H1 (cell line): Measurements from ENCODE around the gene OR52B6. TPM values are rescaled to one million over a fixed set of nuclear protein-coding genes. Genes with fewer than 3 reads are reported as not detected.
A peak's percentile ranks its signal among the peaks of the same experiment; 100 is the strongest.

Experiments
- CTCF ChIA-PET: fragments of 300-600 bp; sonication (Branson Sonifier 250); formaldehyde crosslinking; loops from one replicate; lab custom pipeline; 2021; ENCODE audit not compliant: partially characterized antibody; lab: Charles Lee
- POLR2A ChIA-PET: fragments of 300-600 bp; sonication (Branson Sonifier 250); formaldehyde crosslinking; loops from one replicate; lab custom pipeline; 2021; ENCODE audit warnings: inconsistent platforms; ENCODE audit not compliant: partially characterized antibody; lab: Charles Lee
- DNase-seq, 2 experiments: peaks; one replicate each; pipeline versions ENCODE4 v3.0.0 to v3.0.0-alpha.2; 2010 to 2022; ENCODE audit warnings: low spot score in 2 of 2, low read depth in 1 of 2, mixed read lengths in 1 of 2
- FAIRE-seq: peaks from 2 replicates; lab custom pipeline; 2011; peaks lifted over from hg19 to GRCh38; lab: Jason Lieb, UNC
- H2AFZ ChIP-seq: 2 replicates; pipeline ENCODE4 v1.8.1; 2012; ENCODE audit warnings: low read length, inconsistent platforms
- H2AK5ac ChIP-seq: 2 replicates; pipeline ENCODE4 v1.6.1; 2013; ENCODE audit warnings: low read depth, low read length
- H2BK120ac ChIP-seq: replicated peaks from 2 replicates; pipeline ENCODE3; 2013; ENCODE audit warnings: low read depth, low read length, inconsistent platforms
- H2BK12ac ChIP-seq: 2 replicates; pipeline ENCODE4 v1.6.1; 2013; ENCODE audit warnings: low read depth, low read length
- H2BK15ac ChIP-seq: 2 replicates; pipeline ENCODE4 v1.6.1; 2013; ENCODE audit warnings: low read length
- H2BK20ac ChIP-seq: 2 replicates; pipeline ENCODE4 v1.6.1; 2013; ENCODE audit warnings: low read length
- H2BK5ac ChIP-seq: 2 replicates; pipeline ENCODE4 v1.6.1; 2013; ENCODE audit warnings: low read depth, low read length
- H3K14ac ChIP-seq: 2 replicates; pipeline ENCODE4 v1.6.1; 2013; ENCODE audit warnings: inconsistent platforms; ENCODE audit not compliant: insufficient read length
- H3K18ac ChIP-seq: 2 replicates; pipeline ENCODE4 v1.6.1; 2013; ENCODE audit warnings: low read length; ENCODE audit errors: extremely low read depth
- H3K23ac ChIP-seq: 2 replicates; pipeline ENCODE4 v1.6.1; 2013; ENCODE audit warnings: inconsistent platforms; ENCODE audit not compliant: insufficient read length
- H3K23me2 ChIP-seq: 2 replicates; pipeline ENCODE4 v1.6.1; 2013; ENCODE audit warnings: low read depth, low read length
- H3K27ac ChIP-seq: 2 replicates; pipeline ENCODE4 v1.6.1; 2011; ENCODE audit warnings: low read depth, low read length, inconsistent platforms
- H3K27me3 ChIP-seq, 4 experiments: replicated peaks in 1 of 4; 1 replicate in 1 of 4; 2 replicates in 3 of 4; pipeline versions ENCODE4 v1.6.1 to v1.8.1; 2011 to 2013; ENCODE audit warnings: low read length in 3 of 4, mild to moderate bottlenecking in 3 of 4, inconsistent platforms in 2 of 4, mixed read lengths in 2 of 4, moderate library complexity in 1 of 4; ENCODE audit not compliant: control insufficient read depth in 3 of 4, insufficient read depth in 3 of 4; ENCODE audit errors: extremely low read depth in 1 of 4
- H3K36me3 ChIP-seq, 4 experiments: 2 replicates each; pipeline versions ENCODE4 v1.6.1 to v1.8.1; 2011 to 2013; ENCODE audit warnings: mild to moderate bottlenecking in 4 of 4, low read length in 3 of 4, moderate library complexity in 2 of 4, control low read depth in 1 of 4, inconsistent platforms in 1 of 4; ENCODE audit not compliant: insufficient read depth in 4 of 4, control insufficient read depth in 2 of 4
- H3K4ac ChIP-seq: replicated peaks from 2 replicates; pipeline ENCODE3; 2013; ENCODE audit warnings: low read length, low read depth, mixed read lengths, inconsistent platforms; ENCODE audit not compliant: insufficient read length
- H3K4me1 ChIP-seq, 4 experiments: replicated peaks in 1 of 4; 1 replicate in 1 of 4; 2 replicates in 3 of 4; pipeline versions ENCODE4 v1.6.1 to v1.8.1; 2011 to 2013; ENCODE audit warnings: low read length in 3 of 4, inconsistent platforms in 2 of 4, mixed read lengths in 1 of 4; ENCODE audit not compliant: insufficient read depth in 4 of 4, control insufficient read depth in 3 of 4
- H3K4me2 ChIP-seq, 2 experiments: 2 replicates each; pipeline versions ENCODE4 v1.6.1 to v1.8.1; 2011 to 2013; ENCODE audit warnings: low read depth in 2 of 2, low read length in 2 of 2, control low read depth in 1 of 2, inconsistent platforms in 1 of 2, mild to moderate bottlenecking in 1 of 2; ENCODE audit not compliant: insufficient read depth in 1 of 2
- H3K4me3 ChIP-seq, 4 experiments: fragments of 200-600, 300-600 bp in 1 of 4; sonication (generic), shearing (Covaris generic), sonication (Bioruptor Twin) in 1 of 4; 2 replicates each; pipeline versions ENCODE4 v1.5.1 to v1.8.1; 2011 to 2016; ENCODE audit warnings: low read length in 4 of 4, low read depth in 3 of 4, control low read depth in 2 of 4, inconsistent platforms in 2 of 4, mild to moderate bottlenecking in 2 of 4, mixed read lengths in 1 of 4, moderate library complexity in 1 of 4; ENCODE audit not compliant: insufficient read depth in 2 of 4; ENCODE audit errors: extremely low read depth in 1 of 4
- H3K56ac ChIP-seq: replicated peaks from 2 replicates; pipeline ENCODE3; 2013; ENCODE audit warnings: low read depth, mild to moderate bottlenecking, mixed read lengths, low read length, inconsistent platforms; ENCODE audit not compliant: insufficient read length
- H3K79me1 ChIP-seq: 2 replicates; pipeline ENCODE4 v1.6.1; 2013; ENCODE audit warnings: low read depth, low read length, control low read depth
- H3K79me2 ChIP-seq, 2 experiments: 2 replicates each; pipeline versions ENCODE4 v1.6.1 to v1.8.1; 2012 to 2013; ENCODE audit warnings: low read length in 2 of 2, mild to moderate bottlenecking in 2 of 2, inconsistent platforms in 1 of 2; ENCODE audit not compliant: insufficient read depth in 2 of 2, control insufficient read depth in 1 of 2
- H3K9ac ChIP-seq, 4 experiments: replicated peaks in 1 of 4; 1 replicate in 1 of 4; 2 replicates in 3 of 4; pipeline versions ENCODE4 v1.6.1 to v1.8.1; 2011 to 2013; ENCODE audit warnings: low read depth in 3 of 4, low read length in 3 of 4, control low read depth in 2 of 4, mild to moderate bottlenecking in 2 of 4, moderate library complexity in 2 of 4, inconsistent platforms in 1 of 4; ENCODE audit errors: extremely low read depth in 1 of 4
- H3K9me3 ChIP-seq, 2 experiments: 2 replicates each; pipeline versions ENCODE4 v1.6.1 to v1.8.1; 2012 to 2013; ENCODE audit warnings: mild to moderate bottlenecking in 2 of 2, moderate library complexity in 2 of 2, control low read depth in 1 of 2, inconsistent platforms in 1 of 2, low read depth in 1 of 2, low read length in 1 of 2, mixed read lengths in 1 of 2; ENCODE audit not compliant: insufficient read depth in 2 of 2
- H4K20me1 ChIP-seq, 2 experiments: replicated peaks in 1 of 2; 2 replicates each; pipeline versions ENCODE3 to v1.8.1; 2011 to 2013; ENCODE audit warnings: inconsistent platforms in 2 of 2, low read length in 2 of 2, mild to moderate bottlenecking in 1 of 2; ENCODE audit not compliant: insufficient read depth in 2 of 2, control insufficient read depth in 1 of 2
- H4K5ac ChIP-seq: 2 replicates; pipeline ENCODE4 v1.6.1; 2013; ENCODE audit warnings: low read length, low read depth, mixed read lengths, inconsistent platforms; ENCODE audit not compliant: insufficient read length
- H4K8ac ChIP-seq: 2 replicates; pipeline ENCODE4 v1.8.0; 2013; ENCODE audit warnings: mild to moderate bottlenecking, moderate library complexity, low read length, inconsistent platforms; ENCODE audit not compliant: insufficient read depth; ENCODE audit errors: extremely low read depth
- H4K91ac ChIP-seq: replicated peaks from 2 replicates; pipeline ENCODE3; 2013; ENCODE audit warnings: low read length, mixed read lengths, inconsistent platforms; ENCODE audit not compliant: insufficient read length
- ASH2L ChIP-seq: fragments of 200-600, 300-600 bp; sonication (generic); IDR thresholded peaks from one replicate; pipeline ENCODE4 v1.7.1; 2017; ENCODE audit warnings: low read length
- HDAC6 ChIP-seq: IDR thresholded peaks from one replicate; pipeline ENCODE4 v1.7.1; 2012; ENCODE audit warnings: low read depth, mild to moderate bottlenecking, inconsistent platforms, low read length, moderate library complexity
- RAD21 ChIP-seq, 2 experiments: IDR thresholded peaks in 1 of 2; conservative IDR thresholded peaks in 1 of 2; 2 replicates each; pipeline ENCODE4 v1.6.1; 2011; ENCODE audit warnings: low read depth in 2 of 2, low read length in 2 of 2, improper control_type of control experiment in 1 of 2, inconsistent platforms in 1 of 2, mild to moderate bottlenecking in 1 of 2, moderate library complexity in 1 of 2
- TBP ChIP-seq: IDR thresholded peaks from 2 replicates; pipeline ENCODE4 v1.6.1; 2011; ENCODE audit warnings: low read depth, low read length, improper control_type of control experiment
- WGBS, 2 experiments: shearing (Covaris generic) in 1 of 2; methylation state at CpG; one replicate each; pipeline versions ENCODE4 v1.1.6 to v1.1.7; 2013 to 2015; ENCODE audit warnings: low lambda C conversion rate in 2 of 2, mixed read lengths in 2 of 2, inconsistent platforms in 1 of 2, low coverage in 1 of 2, missing lambda C conversion rate in 1 of 2; ENCODE audit not compliant: insufficient replicate concordance in 2 of 2, insufficient coverage in 1 of 2, insufficient read length in 1 of 2; ENCODE audit errors: extremely low coverage in 1 of 2, missing lambda C conversion rate in 1 of 2; 5-methylcytosine and 5-hydroxymethylcytosine counted together
- polyA plus RNA-seq, 7 experiments: library from polyadenylated mRNA; depleted of rRNA in 3 of 7; stranded (reverse) in 5 of 7; unstranded in 2 of 7; fragments of >200 nt in 5 of 7; fragments of 200-250 nt in 2 of 7; gene quantifications; 1 replicate in 5 of 7; 2 replicates in 1 of 7; 4 replicates in 1 of 7; pipeline versions ENCODE4 v1.2.1 to v1.2.3, GENCODE V29; 2011 to 2013; ENCODE audit warnings: missing spikeins in 2 of 7, mixed read lengths in 2 of 7
- total RNA-seq: library from RNA; stranded (reverse); fragmentation: NEBNext Ultra II Directional; extraction: Animal tissue kit (Norgen Biotek cat#: 25700); gene quantifications from 2 replicates; pipeline ENCODE4 v1.2.1, GENCODE V29; 2021
- TF ChIP-seq, protein P1 (sequence below), 3 experiments: IDR thresholded peaks; 1 replicate in 2 of 3; 2 replicates in 1 of 3; pipeline versions ENCODE4 v1.5.1 to v1.6.1; 2011; ENCODE audit warnings: low read length in 3 of 3, mild to moderate bottlenecking in 3 of 3, inconsistent platforms in 2 of 3, low read depth in 1 of 3, moderate library complexity in 1 of 3; ENCODE audit not compliant: insufficient read depth in 1 of 3; ENCODE audit errors: control extremely low read depth in 1 of 3

The OR52B6 gene
- total and polyA plus RNA-seq, 2 of the 8 experiments (the other 6 are each of a cell fraction or from before 2014, with no cell fraction given) = not detected

- Histone ChIP-seq H4K5ac (peak overlapping the region; percentile 9), H3K27ac (no peak overlapping the region), H3K23me2 (peaks cover 8% of the 10 kb centered on the region; the same call in 1 of the 2 replicates), H3K23ac (no peak overlapping the region), H3K14ac (no peak overlapping the region), H2AK5ac (no peak overlapping the region), H3K18ac (no peak overlapping the region; the same call in 1 of the 2 replicates), H4K91ac (no peak overlapping the region), H3K4me2 (peak overlapping the region in 1 of 2 experiments; percentile 20; a peak in 1 of 4 replicates), H2BK20ac (no peak overlapping the region), H2BK5ac (no peak overlapping the region), H2BK120ac (no peak overlapping the region), H2BK12ac (no peak overlapping the region), H3K4ac (no peak overlapping the region), H3K4me1 (peaks cover 0 to 15% (median 8%) of the 10 kb centered on the region in 4 experiments), H2BK15ac (0 out of 2 replicates have a peak overlapping the region, but pooled peaks have one; percentile 3), H3K9ac (no peak overlapping the region), H3K27me3 (no peaks in the 10 kb centered on the region; a peak in 1 of 7 replicates), H3K56ac (no peak overlapping the region), H2AFZ (no peak overlapping the region), H4K20me1 (peaks cover 2 to 4% of the 10 kb centered on the region in 2 experiments), H3K79me2 (peaks cover 3 to 37% of the 10 kb centered on the region in 2 experiments; a peak in 3 of 4 replicates), H3K36me3 (peaks cover 0 to 14% (median 10%) of the 10 kb centered on the region in 4 experiments; a peak in 6 of 8 replicates), H3K9me3 (no peaks in the 10 kb centered on the region), H4K8ac (no peak overlapping the region), H3K79me1 (no peaks in the 10 kb centered on the region), H3K4me3 (no peak overlapping the region)
- POLR2A ChIA-PET = interaction anchor here (1.0 to 1.5 kb wide), 3 partner anchors 22 to 204 kb away, joined by 3 read pairs; partner anchors contain the start of gene TRIM5
- DNase-seq = peak; percentile 59 to 66
- CTCF ChIA-PET = interaction anchor here (0.5 to 6.8 kb wide), 21 partner anchors 8 to 772 kb away, joined by 3 to 71 read pairs (median 5); partner anchors contain the start of genes OR52N2, OR52N5, TRIM34 and TRIM5
- 49% methylated on average over 9 of the region's 9 CpGs; no CpG with 5 or more reads in 1 of the 2 experiments for WGBS, 2 experiments
- 0 out of 2 replicates have a peak, but pooled peaks have one; percentile 28 for TF ChIP-seq TBP
- TF ChIP-seq, protein P1, sequence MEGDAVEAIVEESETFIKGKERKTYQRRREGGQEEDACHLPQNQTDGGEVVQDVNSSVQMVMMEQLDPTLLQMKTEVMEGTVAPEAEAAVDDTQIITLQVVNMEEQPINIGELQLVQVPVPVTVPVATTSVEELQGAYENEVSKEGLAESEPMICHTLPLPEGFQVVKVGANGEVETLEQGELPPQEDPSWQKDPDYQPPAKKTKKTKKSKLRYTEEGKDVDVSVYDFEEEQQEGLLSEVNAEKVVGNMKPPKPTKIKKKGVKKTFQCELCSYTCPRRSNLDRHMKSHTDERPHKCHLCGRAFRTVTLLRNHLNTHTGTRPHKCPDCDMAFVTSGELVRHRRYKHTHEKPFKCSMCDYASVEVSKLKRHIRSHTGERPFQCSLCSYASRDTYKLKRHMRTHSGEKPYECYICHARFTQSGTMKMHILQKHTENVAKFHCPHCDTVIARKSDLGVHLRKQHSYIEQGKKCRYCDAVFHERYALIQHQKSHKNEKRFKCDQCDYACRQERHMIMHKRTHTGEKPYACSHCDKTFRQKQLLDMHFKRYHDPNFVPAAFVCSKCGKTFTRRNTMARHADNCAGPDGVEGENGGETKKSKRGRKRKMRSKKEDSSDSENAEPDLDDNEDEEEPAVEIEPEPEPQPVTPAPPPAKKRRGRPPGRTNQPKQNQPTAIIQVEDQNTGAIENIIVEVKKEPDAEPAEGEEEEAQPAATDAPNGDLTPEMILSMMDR (IDR thresholded peaks at IDR 0.05; ENCODE audit: control extremely low read depth in 1 of 3, insufficient read depth in 1 of 3, low read depth in 1 of 3, low read length in 3 of 3) = peak; percentile 75 to 99 (median 95)
- no peak for TF ChIP-seq HDAC6
- TF ChIP-seq RAD21 (IDR thresholded peaks at IDR 0.05 in 1 of 2, conservative IDR thresholded peaks at IDR 0.05 in 1 of 2; ENCODE audit: low read depth in 2 of 2, low read length in 2 of 2) = peak; percentile 67 to 77
- TF ChIP-seq ASH2L = peak; percentile 27
- peak; percentile 98 for FAIRE-seq
Measured at GRCh38 chr11:5600374-5600851, 19.7 kb downstream of the OR52B6 start.
